Measurements from ENCODE around the gene NLRP3. TPM values are rescaled to one million over a fixed set of nuclear protein-coding genes. Genes with fewer than 3 reads are reported as not detected.
A peak's percentile ranks its signal among the peaks of the same experiment; 100 is the strongest.
"Not testable (repeated sequence)": the region's sequence is repeated elsewhere in the genome, so short reads cannot be mapped to it uniquely, and the experiment has no call there.

NLRP3 gene
- total RNA-seq, 2 experiments from 2014 or later, result 7.8 to 8.5 TPM

GRCh38 chr1:247371801-247372259 lies 44.1 kb upstream of the NLRP3 start:
- intact Hi-C loops (cut with DNase I, micrococcal nuclease), result loop anchor here (1.0 to 10.0 kb wide), 3 partner anchors 115 to 437 kb away; partner anchors contain the start of gene AHCTF1 (in 1 of the 2)
- peaks cover 0 to 2% of the 10 kb centered on the region in 2 experiments for H3K27me3 ChIP-seq (ENCODE audit: control insufficient read depth in 1 of 2, insufficient read depth in 2 of 2, low read length in 2 of 2)
- CTCF ChIA-PET, result interaction anchor here (1.4 to 2.0 kb wide), 4 partner anchors 8 to 115 kb away, joined by 5 to 34 read pairs (median 12); no protein-coding TSS in a partner anchor
- H3K4me1 ChIP-seq (ENCODE audit: insufficient read depth, low read length), result peaks cover 7% of the 10 kb centered on the region
- H3K36me3 Mint-ChIP-seq (ENCODE audit: low read depth), result no peaks in the 10 kb centered on the region
- POLR2A ChIA-PET, result no interaction called here
- no peak overlapping the region for H3K4me3 ChIP-seq (ENCODE audit: low read length)
- H3K9me3 ChIP-seq (ENCODE audit: control insufficient read depth in 1 of 2, insufficient read depth in 1 of 2, low read length in 2 of 2), result no peaks in the 10 kb centered on the region
- no peak for DNase-seq
- H3K27ac Mint-ChIP-seq, result no peak overlapping the region
- H3K27me3 Mint-ChIP-seq, result peaks cover 35% of the 10 kb centered on the region
- TF ChIP-seq CTCF (IDR thresholded peaks at IDR 0.05), result no peak
- H3K4me3 Mint-ChIP-seq, result no peak overlapping the region
- H3K27ac ChIP-seq (ENCODE audit: low read depth in 1 of 2, low read length in 2 of 2), result no peak overlapping the region
- ATAC-seq (ENCODE audit: poor library complexity), result no peak
- H3K4me1 Mint-ChIP-seq (ENCODE audit: low read depth), result peaks cover 9% of the 10 kb centered on the region
- H3K9me3 Mint-ChIP-seq, result no peaks in the 10 kb centered on the region
- H3K36me3 ChIP-seq (ENCODE audit: insufficient read depth, low read length), result no peaks in the 10 kb centered on the region

- peak; percentile 87 for ATAC-seq (ENCODE audit: poor library complexity)
- Mint-ChIP-seq H3K9me3 (no peaks in the 10 kb centered on the region), H3K4me3 (no peak overlapping the region), H3K36me3 (ENCODE audit: low read depth) (no peaks in the 10 kb centered on the region), H3K27me3 (peaks cover 16% of the 10 kb centered on the region), H3K27ac (no peak overlapping the region), H3K4me1 (ENCODE audit: low read depth) (peaks cover 9% of the 10 kb centered on the region)
- Histone ChIP-seq H3K4me3 (ENCODE audit: low read length) (peak overlapping the region; percentile 14), H3K27me3 (ENCODE audit: control insufficient read depth in 1 of 2, insufficient read depth in 2 of 2, low read length in 2 of 2) (no peaks in the 10 kb centered on the region), H3K9me3 (ENCODE audit: control insufficient read depth in 1 of 2, insufficient read depth in 1 of 2, low read length in 2 of 2) (no peaks in the 10 kb centered on the region), H3K4me1 (ENCODE audit: insufficient read depth, low read length) (peaks cover 7% of the 10 kb centered on the region), H3K27ac (ENCODE audit: low read depth in 1 of 2, low read length in 2 of 2) (no peak overlapping the region), H3K36me3 (ENCODE audit: insufficient read depth, low read length) (no peaks in the 10 kb centered on the region)
- ChIA-PET CTCF (interaction anchor here (0.9 to 2.1 kb wide), 7 partner anchors 10 to 113 kb away, joined by 3 to 34 read pairs (median 11); no protein-coding TSS in a partner anchor), POLR2A (interaction anchor here (0.6 to 1.7 kb wide), 4 partner anchors 16 to 466 kb away, joined by 3 to 7 read pairs (median 4); no protein-coding TSS in a partner anchor)
- TF ChIP-seq CTCF (IDR thresholded peaks at IDR 0.05), result peak; percentile 64
- intact Hi-C loops (cut with DNase I, micrococcal nuclease), result loop anchor here in 1 of 2 experiments (10.0 kb wide), 1 partner anchor 439 kb away; the partner anchor contains the start of gene AHCTF1
- peak; percentile 25 to 77 (median 50) for DNase-seq
These were observed 42.2 kb upstream of the NLRP3 start for GRCh38 chr1:247373721-247374141.

- DNase-seq; POLR2A ChIA-PET; H3K4me3 ChIP-seq (ENCODE audit: low read length); H3K27me3 ChIP-seq (ENCODE audit: control insufficient read depth in 1 of 2, insufficient read depth in 2 of 2, low read length in 2 of 2); H3K9me3 Mint-ChIP-seq; H3K4me1 Mint-ChIP-seq (ENCODE audit: low read depth); H3K4me1 ChIP-seq (ENCODE audit: insufficient read depth, low read length); H3K9me3 ChIP-seq (ENCODE audit: control insufficient read depth in 1 of 2, insufficient read depth in 1 of 2, low read length in 2 of 2); H3K36me3 ChIP-seq (ENCODE audit: insufficient read depth, low read length); H3K27ac ChIP-seq (ENCODE audit: low read depth in 1 of 2, low read length in 2 of 2); ATAC-seq (ENCODE audit: poor library complexity); H3K36me3 Mint-ChIP-seq (ENCODE audit: low read depth); H3K4me3 Mint-ChIP-seq; H3K27ac Mint-ChIP-seq: not testable (repeated sequence)
- CTCF ChIA-PET, result interaction anchor here (0.9 kb wide), 1 partner anchor 19 kb away, joined by 3 read pairs; no protein-coding TSS in a partner anchor
- intact Hi-C loops (cut with DNase I, micrococcal nuclease), result loop anchor here in 1 of 2 experiments (10.0 kb wide), 1 partner anchor 440 kb away; the partner anchor contains the start of gene AHCTF1
- H3K27me3 Mint-ChIP-seq, result peaks cover 14% of the 10 kb centered on the region
These were observed 41.2 kb upstream of the NLRP3 start for GRCh38 chr1:247374651-247375334.

All from CD4-positive, alpha-beta T cell (primary cell).